ENCODE measurements around the gene DISP1.

- TF ChIP-seq CTCF (IDR thresholded peaks at IDR 0.05) (no peak), POLR2A (IDR thresholded peaks at IDR 0.05) (no peak), POLR2AphosphoS5 (IDR thresholded peaks at IDR 0.05) (no peak)
Measured at GRCh38 chr1:222786121-222786520, 28.7 kb upstream of the DISP1 start.
